VCaP (cell line): ENCODE measurements around the gene ENO1.
"Not testable (repeated sequence)": the region's sequence is repeated elsewhere in the genome, so short reads cannot be mapped to it uniquely, and the experiment has no call there.

Experiments used
- H3K27ac ChIP-seq: fragments of 450-650 bp; 2 replicates; pipeline ENCODE4 v1.5.1; 2017
- CTCF ChIP-seq: fragments of 450-650 bp; conservative IDR thresholded peaks from 2 replicates; pipeline ENCODE4 v1.5.1; 2017; ENCODE audit warnings: mild to moderate bottlenecking, moderate library complexity

The ENO1 gene

GRCh38 chr1:8845104-8846097 is 33.1 kb downstream of the ENO1 start:
- TF ChIP-seq CTCF = no peak
- no peak overlapping the region for H3K27ac ChIP-seq

GRCh38 chr1:8844501-8845006 is 33.9 kb downstream of the ENO1 start:
- TF ChIP-seq CTCF = no peak
- no peak overlapping the region for H3K27ac ChIP-seq

GRCh38 chr1:8841395-8841794 is 37.1 kb downstream of the ENO1 start:
- no peak overlapping the region for H3K27ac ChIP-seq
- no peak for TF ChIP-seq CTCF

- TF ChIP-seq CTCF = no peak
- no peak overlapping the region for H3K27ac ChIP-seq
Measured at GRCh38 chr1:8839990-8840389, 38.5 kb downstream of the ENO1 start.

GRCh38 chr1:8835941-8836643 is 42.4 kb downstream of the ENO1 start:
- H3K27ac ChIP-seq = no peak overlapping the region
- no peak for TF ChIP-seq CTCF

GRCh38 chr1:8831340-8831739 is 47.1 kb downstream of the ENO1 start:
- no peak overlapping the region for H3K27ac ChIP-seq
- 0 out of 2 replicates have a peak, but pooled peaks have one; percentile 29 for TF ChIP-seq CTCF

- not testable (repeated sequence) for H3K27ac ChIP-seq
Measured at GRCh38 chr1:8830732-8831131, 47.8 kb downstream of the ENO1 start.
